Stimulated activated CD4-positive, alpha-beta T cell treated with anti-CD3 and anti-CD28 coated beads, Interleukin-2, amount 100 ng/mL, for 48 hours (primary cell): ENCODE data around the gene SLAMF7.
"Not testable (repeated sequence)": the region's sequence is repeated elsewhere in the genome, so short reads cannot be mapped to it uniquely, and the experiment has no call there.

ENCODE experiments used
- DNase-seq, 2 donors: peaks; one replicate each; pipeline ENCODE4 v3.0.0-alpha.2; 2020

The SLAMF7 gene

DNA sequence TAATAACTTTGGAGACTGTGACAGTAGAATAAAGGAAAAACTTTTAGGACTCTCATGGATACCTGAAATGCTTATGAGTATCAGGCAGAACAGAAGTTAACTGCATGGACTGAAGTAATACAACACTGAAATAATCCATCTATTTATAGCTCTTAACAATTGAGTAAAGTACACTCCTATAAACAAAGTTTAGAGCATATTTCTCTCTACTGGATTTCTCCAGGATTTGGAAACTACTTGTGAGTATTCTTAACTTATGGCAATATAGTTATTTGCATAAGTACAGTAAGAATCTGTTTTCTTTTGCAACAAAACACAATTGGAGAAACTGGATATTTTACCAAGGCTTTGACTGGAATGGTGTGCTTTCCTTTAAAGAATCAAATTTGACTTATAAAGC is 17.6 kb upstream of the SLAMF7 start:
- DNase-seq, result no peak

DNA sequence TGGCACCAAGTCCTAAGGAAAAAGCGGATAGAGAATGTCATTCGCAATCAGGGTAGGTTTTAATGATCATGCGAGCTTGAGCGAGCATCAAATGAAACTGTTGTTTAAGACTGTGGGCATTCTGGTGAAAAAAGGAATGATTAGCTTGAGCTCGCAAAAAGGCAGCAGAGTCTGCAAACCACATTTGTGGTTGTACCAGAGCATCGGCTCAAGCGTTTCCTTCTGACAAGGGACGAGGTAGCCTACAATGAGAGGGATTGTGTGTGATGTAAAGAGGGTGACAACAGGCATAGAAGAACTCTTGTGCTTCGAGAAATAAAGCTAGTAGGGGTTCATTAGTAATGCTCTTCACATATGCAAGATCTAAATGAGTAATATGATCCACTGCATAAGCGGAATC is 16.3 kb upstream of the SLAMF7 start:
- no peak for DNase-seq

DNA sequence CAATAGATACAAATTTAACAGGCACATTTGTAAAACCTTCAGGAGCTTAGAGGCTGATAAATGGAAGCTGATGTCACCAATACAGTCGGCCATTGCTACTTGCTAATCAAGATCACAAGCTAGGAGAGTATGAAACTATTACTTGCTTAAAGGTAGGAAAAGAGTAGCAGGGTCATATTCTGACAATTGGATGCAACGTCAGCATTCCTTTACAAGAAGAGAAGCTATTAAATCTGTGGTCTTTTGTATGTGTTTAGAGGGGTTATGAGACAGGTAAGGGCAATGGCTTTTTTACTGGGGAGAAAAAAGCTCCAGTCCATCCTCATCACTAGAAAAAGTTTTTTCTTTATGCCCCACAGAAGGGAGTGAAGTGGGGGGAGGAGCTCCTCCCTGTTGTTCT is 15.7 kb upstream of the SLAMF7 start:
- DNase-seq, result no peak

DNA sequence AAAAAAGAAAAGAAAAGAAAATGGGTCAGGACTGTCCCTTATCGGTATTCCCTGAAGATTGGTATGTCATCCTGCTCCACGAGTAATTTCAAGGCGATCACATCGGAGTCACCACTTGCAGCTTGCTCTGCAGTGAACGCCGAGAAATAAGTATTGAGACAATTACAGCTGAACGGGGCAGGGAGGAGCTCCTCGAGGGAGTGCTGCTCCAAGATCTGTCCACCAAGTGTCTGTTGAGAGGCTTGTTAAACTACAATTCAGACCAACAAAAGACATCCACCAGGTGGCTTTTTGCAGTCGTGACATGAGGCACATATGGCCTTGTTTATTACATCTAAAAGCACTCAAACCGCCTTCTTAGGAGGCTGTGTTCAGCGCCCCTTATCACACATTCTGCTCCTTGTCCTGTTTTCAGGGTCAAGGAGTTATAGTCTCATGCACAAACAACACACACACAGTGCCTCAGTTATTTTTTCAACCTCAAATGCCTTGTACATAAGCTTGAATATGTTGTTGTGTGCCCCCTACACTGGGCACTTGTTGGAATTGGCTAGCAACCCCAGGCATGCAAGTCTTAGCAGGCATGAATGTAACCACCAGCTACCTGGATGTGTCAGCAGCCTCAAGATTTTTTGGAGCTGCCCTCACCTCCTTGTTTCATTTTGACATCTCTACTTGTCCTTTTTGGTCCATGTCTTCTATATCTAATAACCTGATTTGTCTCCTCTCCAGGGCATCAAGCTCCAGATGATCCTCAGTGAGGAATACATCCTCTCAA is 14.4 kb upstream of the SLAMF7 start:
- DNase-seq, result no peak

DNA sequence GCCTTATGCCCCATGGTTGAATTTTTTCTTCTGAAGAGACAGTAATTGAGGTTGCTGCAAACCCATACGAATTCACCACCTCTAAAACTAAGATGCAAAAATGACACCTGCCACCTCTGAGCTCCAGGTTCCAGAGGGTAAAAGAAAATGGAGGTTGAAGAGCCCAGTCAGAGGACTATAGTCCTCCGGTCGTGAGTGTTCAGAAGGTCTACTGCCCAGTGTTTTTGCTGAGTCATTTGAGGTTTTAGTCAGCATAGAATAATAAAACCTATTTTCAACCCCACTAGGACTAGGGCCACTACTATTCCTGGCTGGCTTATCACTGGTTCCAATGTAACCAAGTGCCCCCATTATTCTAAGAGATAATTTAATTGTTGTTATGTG is 12.9 kb upstream of the SLAMF7 start:
- no peak for DNase-seq

DNA sequence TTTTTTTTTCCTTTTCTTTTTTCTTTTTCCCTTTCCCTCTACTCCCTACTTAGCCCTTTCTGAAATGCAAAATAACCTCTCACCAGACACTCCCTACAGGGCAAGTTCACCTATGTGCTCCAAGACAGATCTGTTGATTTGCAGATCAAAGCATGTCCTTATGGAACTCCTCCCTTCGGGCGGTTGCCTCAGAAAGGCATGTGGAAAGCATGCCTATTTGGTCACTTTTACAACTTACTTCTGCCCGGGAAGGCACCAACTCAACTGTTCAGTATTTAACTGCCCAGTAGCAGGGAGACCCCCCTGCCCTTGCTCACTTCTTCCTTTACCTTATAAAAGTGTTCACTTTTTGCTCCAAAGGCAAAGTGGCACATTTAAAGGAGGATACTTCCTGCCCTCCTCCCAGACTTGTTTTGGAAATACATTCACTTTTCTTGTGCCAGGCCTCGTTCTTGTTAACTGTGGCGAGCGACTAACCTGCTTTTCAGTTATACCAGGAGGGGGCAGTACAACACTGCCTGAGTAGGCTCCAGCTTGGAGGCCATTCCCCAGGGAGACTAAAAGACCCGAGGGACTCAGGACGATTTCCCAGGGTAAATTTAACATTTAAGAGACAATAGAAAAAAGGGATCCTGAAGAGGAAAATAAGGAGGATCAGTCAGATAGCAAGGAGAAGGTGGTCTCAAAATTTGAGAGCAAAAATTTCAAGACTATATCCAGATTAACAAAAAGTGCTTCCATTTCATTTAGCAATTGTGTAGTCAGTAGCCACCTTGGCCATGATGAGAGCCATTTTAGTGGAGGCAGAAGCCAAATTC is 12.3 kb upstream of the SLAMF7 start:
- DNase-seq, result peak; percentile 50 to 51

DNA sequence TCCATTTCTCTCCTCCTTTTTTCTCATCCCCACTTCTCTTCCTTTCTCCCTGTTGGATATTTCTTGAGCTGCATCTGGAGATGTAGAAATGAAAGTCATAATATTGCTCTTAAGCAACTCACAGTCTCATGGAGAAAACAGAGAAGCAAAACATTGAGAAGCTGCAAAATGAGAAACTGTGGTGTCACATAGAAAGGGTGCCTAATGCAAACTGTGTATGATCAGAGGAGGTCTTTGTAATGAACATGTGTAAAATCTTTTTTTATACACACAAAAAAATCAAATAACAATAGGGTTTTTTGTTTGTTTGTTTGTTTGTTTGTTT is 11.8 kb upstream of the SLAMF7 start:
- no peak for DNase-seq

DNA sequence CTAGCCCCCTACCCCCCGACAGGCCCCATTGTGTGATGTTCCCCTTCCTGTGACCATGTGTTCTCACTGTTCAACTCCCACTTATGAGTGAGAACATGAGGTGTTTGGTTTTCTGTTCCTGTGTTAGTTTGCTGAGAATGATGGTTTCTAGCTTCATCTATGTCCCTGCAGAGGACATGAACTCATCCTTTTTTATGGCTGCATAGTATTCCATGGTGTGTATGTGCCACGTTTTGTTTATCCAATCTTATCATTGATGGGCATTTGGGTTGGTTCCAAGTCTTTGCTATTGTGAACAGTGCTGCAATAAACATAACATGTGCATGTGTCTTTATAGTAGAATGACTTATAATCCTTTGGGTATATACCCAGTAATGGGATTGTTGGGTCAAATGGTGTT is 7.5 kb upstream of the SLAMF7 start:
- DNase-seq, result not testable (repeated sequence)

DNA sequence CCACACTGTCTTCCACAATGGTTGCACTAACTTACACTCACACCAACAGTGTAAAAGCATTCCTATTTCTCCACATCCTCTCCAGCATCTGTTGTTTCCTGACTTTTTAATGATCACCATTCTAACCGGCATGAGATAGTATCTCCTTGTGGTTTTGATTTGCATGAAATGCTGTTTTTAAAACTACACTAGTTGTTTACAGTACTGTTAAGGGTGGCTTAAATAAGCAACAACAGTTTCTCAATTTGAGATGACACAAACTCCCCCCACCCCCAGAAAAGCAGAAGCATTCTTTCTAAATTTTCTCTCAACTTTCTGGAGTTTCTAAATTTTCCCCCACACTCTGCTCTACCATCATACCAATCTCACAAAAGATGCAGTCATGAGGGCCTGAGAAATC is 7.1 kb upstream of the SLAMF7 start:
- DNase-seq, result no peak

DNA sequence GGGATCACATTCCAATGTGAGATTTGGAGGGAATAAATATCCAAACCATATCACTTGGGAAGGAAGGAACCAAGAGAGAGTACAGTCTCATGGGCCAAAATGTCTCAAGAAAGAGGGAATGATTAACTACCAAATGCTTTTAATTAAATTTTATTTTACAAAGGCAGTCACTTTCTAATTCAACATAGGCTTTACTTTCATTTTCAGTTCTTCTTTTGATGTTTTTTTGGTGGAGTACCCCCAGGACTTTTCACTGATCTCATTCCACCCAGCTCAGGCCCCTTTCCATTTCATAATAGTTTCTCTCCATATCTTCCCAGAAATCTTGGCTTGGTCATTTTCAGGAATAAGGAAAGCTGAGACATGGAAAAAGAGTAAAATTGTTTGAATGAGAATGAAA is 5.1 kb upstream of the SLAMF7 start:
- DNase-seq, result no peak

DNA sequence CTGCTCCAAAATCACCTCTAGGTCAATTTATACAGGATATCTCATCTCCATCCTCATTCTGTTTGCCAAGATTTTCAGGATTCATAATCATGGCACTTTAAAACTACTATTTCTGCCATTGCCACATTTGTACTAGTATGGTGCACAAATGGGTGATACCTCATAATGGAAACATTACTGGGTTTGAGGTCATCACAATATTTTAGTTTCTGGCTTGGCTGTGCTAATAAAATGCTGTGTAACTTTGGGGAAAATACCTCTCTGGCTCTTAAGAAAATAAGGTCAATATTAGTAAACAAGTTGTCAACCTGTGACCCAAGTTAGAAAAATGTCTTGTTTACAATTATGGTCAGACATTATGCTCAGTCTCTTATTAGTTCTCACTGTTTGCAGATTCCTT is 4.7 kb upstream of the SLAMF7 start:
- DNase-seq, result no peak

DNA sequence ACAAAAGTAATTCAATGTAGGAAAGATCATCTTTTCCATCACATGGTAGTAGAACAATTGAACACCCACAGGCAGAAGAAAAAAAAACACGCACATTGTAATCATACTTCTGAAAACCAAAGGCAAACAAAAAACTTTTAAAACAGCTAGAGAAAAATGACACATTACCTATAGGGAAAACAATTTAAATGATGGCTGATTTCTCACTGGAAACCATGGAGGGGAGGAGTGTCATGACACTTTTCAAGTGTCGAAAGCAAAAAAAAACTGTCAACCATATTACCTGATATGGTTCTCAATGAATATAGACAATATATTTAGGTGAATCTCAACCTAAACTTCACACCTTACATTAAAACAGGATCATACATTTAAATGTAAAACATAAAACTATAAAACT is 776 bp upstream of the SLAMF7 start:
- DNase-seq, result no peak

DNA sequence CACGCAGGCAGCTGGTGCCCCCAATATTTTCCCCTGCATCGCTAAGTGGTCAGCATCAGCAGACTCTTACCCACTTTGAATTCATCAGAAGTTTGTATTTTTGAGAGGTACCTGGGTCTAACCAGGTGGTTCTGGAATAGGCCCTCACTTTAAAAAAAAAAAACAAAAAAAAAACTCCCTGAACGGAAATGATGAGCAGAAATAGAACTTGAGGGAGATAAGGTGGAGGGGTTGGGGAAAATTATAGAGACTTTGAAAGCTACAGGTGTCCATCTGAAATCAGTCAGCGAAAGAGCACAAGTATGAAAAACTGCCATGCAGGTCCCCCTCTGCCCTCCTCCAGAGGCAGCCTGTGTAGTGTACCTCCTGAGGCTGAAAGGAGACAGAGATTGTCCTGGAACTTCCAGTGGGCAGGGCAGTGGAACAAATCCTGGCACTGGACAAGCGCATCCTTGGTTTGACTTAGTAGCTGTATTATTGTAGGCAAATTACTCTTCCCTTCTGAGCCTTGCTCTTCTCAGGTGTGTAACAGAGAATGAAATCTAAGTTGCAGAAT is 1.2 kb downstream of the SLAMF7 start:
- DNase-seq, result no peak

DNA sequence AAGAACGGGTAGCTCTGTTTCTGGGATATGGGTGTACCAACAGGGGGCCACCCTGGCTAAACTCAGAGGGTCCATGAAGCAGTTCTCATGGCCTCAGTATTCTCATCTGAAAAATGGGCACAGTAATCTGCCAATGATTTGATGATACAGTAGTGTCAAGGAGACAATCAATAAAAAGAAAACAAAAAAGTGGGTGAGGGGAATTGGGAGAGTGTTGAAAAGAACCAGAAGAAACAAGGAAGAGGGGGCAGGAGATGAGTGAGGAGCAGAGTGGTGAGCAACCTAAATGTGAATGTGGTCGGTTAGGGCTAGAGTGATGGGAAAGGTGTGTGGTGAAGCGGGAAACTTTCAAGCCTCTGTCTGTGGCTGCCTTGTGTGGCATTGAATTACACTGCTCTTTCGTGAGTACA is 2.0 kb downstream of the SLAMF7 start:
- DNase-seq, result no peak

DNA sequence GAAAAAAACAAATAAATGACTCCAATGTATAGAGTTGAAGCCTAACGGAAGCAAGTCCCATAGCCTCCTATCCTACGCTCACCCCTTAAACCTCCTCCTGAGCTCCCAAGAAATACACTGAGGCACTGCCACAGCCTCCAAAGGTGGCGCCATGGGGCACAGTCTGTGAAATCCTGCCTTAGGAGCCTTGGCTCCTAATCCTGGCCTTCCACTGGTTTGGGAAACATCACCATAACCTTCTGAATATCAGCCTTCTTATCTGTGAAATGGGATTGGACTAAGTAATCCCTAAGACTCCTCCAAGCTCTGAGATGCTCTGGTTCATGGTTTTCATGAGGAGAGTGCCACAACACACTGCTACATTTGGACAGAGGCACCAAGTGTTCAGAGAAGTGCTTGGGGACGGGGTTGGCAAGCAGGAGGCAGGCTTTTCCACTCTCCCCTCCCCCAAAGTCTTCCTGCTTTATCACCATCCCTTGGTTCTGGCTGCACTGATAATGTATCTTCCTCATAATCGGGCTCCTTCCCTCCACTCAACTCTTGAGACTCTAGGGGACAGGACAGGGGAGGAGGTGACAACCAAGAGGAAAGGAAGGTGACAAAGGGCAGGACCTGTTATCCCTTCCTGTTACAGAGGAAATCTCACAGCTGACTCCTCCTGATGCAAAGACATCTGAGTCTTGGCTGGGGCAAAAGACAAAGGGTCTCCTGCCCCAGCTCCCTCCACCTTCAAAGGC is 2.7 kb downstream of the SLAMF7 start:
- DNase-seq, result no peak

DNA sequence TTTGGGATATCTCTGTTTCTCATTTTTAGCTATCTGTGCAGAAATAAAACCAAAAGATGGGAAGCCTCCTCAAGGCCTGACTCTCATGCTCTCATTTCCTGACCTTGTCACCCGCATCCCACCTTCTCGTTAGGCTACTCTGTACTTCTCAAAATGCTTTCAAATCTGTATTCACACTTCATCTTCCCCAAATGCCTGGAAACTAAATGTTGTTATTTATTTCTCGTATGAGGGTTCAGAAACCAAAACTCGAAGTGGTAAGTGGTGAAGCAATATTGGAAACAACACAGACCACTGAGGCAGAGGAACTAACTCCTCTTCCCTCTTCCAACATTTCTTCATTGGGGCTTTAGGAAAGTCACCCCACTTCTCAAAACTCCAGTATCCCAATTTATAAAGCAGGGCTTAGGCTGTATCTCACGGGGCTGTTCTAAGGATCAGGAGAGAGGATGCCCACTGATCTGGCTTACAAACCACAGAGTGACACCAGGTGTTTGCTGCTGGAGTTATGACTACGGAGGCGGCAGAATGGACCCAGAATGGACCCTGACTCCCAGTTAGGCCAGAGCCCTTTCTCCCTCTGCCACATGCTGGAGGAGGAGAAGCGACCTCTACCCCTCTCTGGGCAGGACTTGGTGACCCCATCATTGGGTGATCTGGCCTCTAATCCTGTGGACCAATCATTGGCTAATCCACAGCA is 3.5 kb downstream of the SLAMF7 start:
- DNase-seq, result no peak

DNA sequence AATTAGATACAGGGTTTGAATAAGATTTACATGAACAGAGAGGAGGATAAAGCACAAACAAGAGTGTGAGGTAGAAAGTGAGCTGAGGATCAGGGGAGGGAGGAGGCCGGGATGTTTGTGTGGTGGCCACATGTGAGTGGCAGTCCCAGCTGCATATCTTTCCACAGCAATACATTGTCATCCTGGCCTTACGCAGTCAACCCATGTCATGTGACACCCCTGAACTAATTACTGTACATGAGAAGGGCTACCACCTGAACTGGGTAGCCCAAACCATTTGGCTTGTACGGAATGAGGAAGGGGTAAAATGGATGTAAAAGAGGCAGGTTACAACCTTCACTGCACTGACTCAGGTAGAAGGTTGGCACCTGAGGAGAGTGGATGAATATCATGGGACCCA is 4.2 kb downstream of the SLAMF7 start:
- DNase-seq, result no peak

DNA sequence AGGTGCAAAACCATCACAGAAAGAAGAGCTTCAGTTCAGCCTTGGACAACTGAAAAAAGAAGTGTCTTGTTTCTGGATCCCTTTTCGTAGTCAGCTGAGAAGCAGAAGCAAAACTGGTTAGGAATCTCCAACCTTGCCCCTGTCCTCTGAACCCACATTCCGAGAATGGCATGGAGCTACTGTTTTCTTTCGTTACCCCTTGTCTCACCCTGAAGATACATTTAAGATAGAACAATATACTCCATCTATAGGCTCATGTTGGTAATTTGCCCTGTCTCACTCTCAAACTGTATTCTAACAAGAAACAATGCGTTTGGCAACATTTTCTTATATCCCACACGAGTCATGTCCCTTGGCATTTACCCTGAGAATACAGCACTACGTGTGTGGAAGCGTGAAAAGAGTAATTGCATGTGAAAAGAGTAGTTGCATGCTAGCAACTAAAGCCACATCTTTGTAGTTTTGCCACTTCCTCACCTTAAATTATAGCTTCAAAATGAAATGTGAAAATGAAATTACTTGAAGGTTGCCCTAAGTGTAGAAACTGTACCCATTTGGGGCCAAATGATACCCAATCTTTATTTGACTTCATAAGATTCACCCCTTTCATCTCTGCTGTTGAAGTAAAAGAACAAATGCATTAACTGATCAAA is 5.3 kb downstream of the SLAMF7 start:
- DNase-seq, result no peak

DNA sequence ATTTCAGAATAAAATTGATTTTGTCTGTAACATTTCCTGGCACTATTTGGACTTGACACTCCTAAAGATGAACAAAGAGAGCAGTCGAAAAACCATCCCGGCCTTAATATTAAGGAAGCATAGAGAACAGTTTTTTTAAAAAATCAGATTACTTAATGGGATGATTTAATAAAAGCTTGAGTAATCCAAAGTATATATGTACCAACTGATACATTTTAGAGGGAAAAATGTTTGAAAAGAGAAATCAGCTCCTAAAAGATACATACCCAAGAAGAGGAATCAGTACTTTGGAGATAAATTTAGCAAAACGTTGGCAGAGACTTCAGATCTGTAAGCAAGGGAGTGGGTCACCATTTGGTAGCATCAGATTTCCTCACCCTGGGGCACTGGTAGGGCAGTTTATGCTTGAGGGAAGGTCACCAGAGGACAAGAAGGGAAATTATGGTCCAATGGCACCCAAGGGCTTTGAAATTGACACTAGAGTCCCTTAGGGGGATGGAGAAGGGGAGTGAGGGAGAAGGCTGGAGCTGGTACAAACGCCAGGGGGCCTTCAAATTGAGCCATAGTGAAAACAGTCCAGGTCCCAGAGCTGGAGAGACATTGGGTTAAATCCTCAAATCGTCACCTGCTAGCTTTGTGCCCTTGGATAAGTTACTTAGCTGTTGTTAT is 5.9 kb downstream of the SLAMF7 start:
- DNase-seq, result no peak

DNA sequence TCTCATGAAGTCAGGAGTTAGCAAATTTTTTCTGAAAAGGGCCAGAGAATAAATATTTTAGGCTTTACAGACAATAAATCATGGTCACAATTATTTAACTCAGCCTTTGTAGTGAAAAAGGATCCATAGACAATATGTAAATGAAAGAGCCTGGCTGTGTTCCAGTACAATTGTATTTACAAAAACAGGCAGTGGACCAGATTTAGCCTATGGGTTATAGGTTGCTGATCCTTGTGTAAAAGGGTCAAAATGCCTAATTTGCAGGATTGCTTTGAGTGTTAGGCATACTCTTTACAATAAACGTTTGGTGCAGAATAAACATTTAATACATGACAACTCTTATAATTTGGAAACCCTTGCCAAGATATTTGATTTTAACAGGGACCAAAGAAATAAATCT is 6.5 kb downstream of the SLAMF7 start:
- DNase-seq, result no peak

DNA sequence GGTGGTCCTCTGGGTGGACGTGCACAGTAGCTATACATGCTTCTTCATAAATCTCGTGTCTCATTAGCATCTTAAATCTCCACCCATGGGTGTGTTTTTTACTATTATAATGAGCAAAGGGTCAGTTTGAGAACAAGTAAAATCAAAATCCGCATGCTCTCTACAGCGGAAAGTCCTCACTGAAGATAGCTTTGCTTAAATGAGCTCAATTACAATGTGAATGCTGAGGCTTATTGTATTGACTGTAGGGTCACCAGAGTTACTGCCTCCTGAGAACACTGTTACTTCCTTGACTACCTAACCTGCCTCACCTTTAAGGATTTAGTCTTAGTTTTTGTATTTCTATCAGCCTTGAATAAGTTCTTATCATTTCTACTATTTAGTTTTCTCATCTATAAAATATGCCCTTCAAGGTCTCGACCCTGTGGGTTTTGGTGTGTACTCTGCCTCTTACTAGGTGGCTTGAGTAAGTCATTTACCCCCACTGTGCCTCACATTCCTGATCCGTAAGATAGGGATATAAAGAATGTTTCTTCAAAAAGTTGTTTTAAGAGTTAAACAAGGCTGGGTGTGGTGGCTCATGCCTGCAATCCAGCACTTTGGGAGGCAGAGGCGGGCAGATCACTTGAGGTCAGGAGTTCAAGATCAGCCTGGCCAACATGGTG is 7.9 kb downstream of the SLAMF7 start:
- no peak for DNase-seq
